ENCODE measurements around the gene TOP3A. TPM values are rescaled to one million over a fixed set of nuclear protein-coding genes. Genes with fewer than 3 reads are reported as not detected.
"Not testable (repeated sequence)": the region's sequence is repeated elsewhere in the genome, so short reads cannot be mapped to it uniquely, and the experiment has no call there.

The TOP3A gene
- total and polyA plus RNA-seq, 9 donors = 22.4 to 34.4 (median 26.3) TPM

GRCh38 chr17:18315562-18315922 lies 748 bp upstream of the TOP3A start:
- H3K4me1 ChIP-seq (ENCODE audit: control insufficient read depth, insufficient read depth, low read length) = peaks cover 49% of the 10 kb centered on the region
- peak overlapping the region; percentile 87 for H3K27ac ChIP-seq (ENCODE audit: low read length)
- peak; percentile 30 for DNase-seq
- H3K9me3 ChIP-seq (replicated peaks; ENCODE audit: control insufficient read depth, low read depth, low read length) = no peaks in the 10 kb centered on the region
- H3K27me3 ChIP-seq (ENCODE audit: control insufficient read depth, insufficient read depth, low read length) = no peaks in the 10 kb centered on the region
- WGBS (ENCODE audit: insufficient coverage) = 13% methylated on average over 11 of the region's 18 CpGs
- H3K36me3 ChIP-seq (ENCODE audit: control insufficient read depth, insufficient read depth, low read length) = peaks cover 54% of the 10 kb centered on the region
- H3K4me3 ChIP-seq (ENCODE audit: low read length) = peak overlapping the region; percentile 83

GRCh38 chr17:18314059-18314730 lies 599 bp downstream of the TOP3A start:
- Histone ChIP-seq H3K4me3 (ENCODE audit: low read length) (peak overlapping the region; percentile 83), H3K36me3 (ENCODE audit: control insufficient read depth, insufficient read depth, low read length) (peaks cover 48% of the 10 kb centered on the region), H3K4me1 (ENCODE audit: control insufficient read depth, insufficient read depth, low read length) (peaks cover 44% of the 10 kb centered on the region), H3K27me3 (ENCODE audit: control insufficient read depth, insufficient read depth, low read length) (no peaks in the 10 kb centered on the region), H3K27ac (ENCODE audit: low read length) (peak overlapping the region; percentile 87), H3K9me3 (replicated peaks; ENCODE audit: control insufficient read depth, low read depth, low read length) (no peaks in the 10 kb centered on the region)
- 0% methylated on average over 35 of the region's 39 CpGs for WGBS (ENCODE audit: insufficient coverage)
- peak; percentile 26 for DNase-seq

GRCh38 chr17:18309202-18309601 lies 5.6 kb downstream of the TOP3A start:
- WGBS (ENCODE audit: insufficient coverage) = 100% methylated on average over 1 of the region's 4 CpGs
- no peaks in the 10 kb centered on the region for H3K9me3 ChIP-seq (replicated peaks; ENCODE audit: control insufficient read depth, low read depth, low read length)
- no peak overlapping the region for H3K27ac ChIP-seq (ENCODE audit: low read length)
- H3K4me3 ChIP-seq (ENCODE audit: low read length) = no peak overlapping the region
- H3K4me1 ChIP-seq (ENCODE audit: control insufficient read depth, insufficient read depth, low read length) = peaks cover 12% of the 10 kb centered on the region
- H3K27me3 ChIP-seq (ENCODE audit: control insufficient read depth, insufficient read depth, low read length) = no peaks in the 10 kb centered on the region
- H3K36me3 ChIP-seq (ENCODE audit: control insufficient read depth, insufficient read depth, low read length) = peaks cover 46% of the 10 kb centered on the region
- DNase-seq = no peak

- H3K4me3 ChIP-seq (ENCODE audit: low read length) = not testable (repeated sequence)
Measured at GRCh38 chr17:18303206-18303605, 11.6 kb downstream of the TOP3A start.

GRCh38 chr17:18300725-18301480 lies 13.9 kb downstream of the TOP3A start:
- no peak for DNase-seq
- 86% methylated on average over 8 of the region's 8 CpGs for WGBS (ENCODE audit: insufficient coverage)
- no peaks in the 10 kb centered on the region for H3K9me3 ChIP-seq (replicated peaks; ENCODE audit: control insufficient read depth, low read depth, low read length)
- no peaks in the 10 kb centered on the region for H3K4me1 ChIP-seq (ENCODE audit: control insufficient read depth, insufficient read depth, low read length)
- no peaks in the 10 kb centered on the region for H3K27me3 ChIP-seq (ENCODE audit: control insufficient read depth, insufficient read depth, low read length)
- H3K27ac ChIP-seq (ENCODE audit: low read length) = no peak overlapping the region
- no peak overlapping the region for H3K4me3 ChIP-seq (ENCODE audit: low read length)
- peaks cover 48% of the 10 kb centered on the region for H3K36me3 ChIP-seq (ENCODE audit: control insufficient read depth, insufficient read depth, low read length)

More at GRCh38 chr17:18303206-18303605, 11.6 kb downstream of the TOP3A start:
- H3K9me3 ChIP-seq (replicated peaks; ENCODE audit: control insufficient read depth, low read depth, low read length); H3K27ac ChIP-seq (ENCODE audit: low read length); H3K27me3 ChIP-seq (ENCODE audit: control insufficient read depth, insufficient read depth, low read length); DNase-seq; H3K4me1 ChIP-seq (ENCODE audit: control insufficient read depth, insufficient read depth, low read length): not testable (repeated sequence)
- WGBS (ENCODE audit: insufficient coverage) = 46% methylated on average over 4 of the region's 13 CpGs
- H3K36me3 ChIP-seq (ENCODE audit: control insufficient read depth, insufficient read depth, low read length) = peaks cover 65% of the 10 kb centered on the region

- DNase-seq; H3K27me3 ChIP-seq (ENCODE audit: control insufficient read depth, insufficient read depth, low read length); H3K9me3 ChIP-seq (replicated peaks; ENCODE audit: control insufficient read depth, low read depth, low read length); H3K4me3 ChIP-seq (ENCODE audit: low read length); H3K4me1 ChIP-seq (ENCODE audit: control insufficient read depth, insufficient read depth, low read length); H3K27ac ChIP-seq (ENCODE audit: low read length): not testable (repeated sequence)
- H3K36me3 ChIP-seq (ENCODE audit: control insufficient read depth, insufficient read depth, low read length) = peaks cover 45% of the 10 kb centered on the region
- 94% methylated on average over 6 of the region's 30 CpGs for WGBS (ENCODE audit: insufficient coverage)
Measured at GRCh38 chr17:18298061-18298460, 16.7 kb downstream of the TOP3A start.

GRCh38 chr17:18291718-18292540 lies 22.9 kb downstream of the TOP3A start:
- Histone ChIP-seq H3K4me3 (ENCODE audit: low read length) (no peak overlapping the region), H3K27me3 (ENCODE audit: control insufficient read depth, insufficient read depth, low read length) (no peaks in the 10 kb centered on the region), H3K9me3 (replicated peaks; ENCODE audit: control insufficient read depth, low read depth, low read length) (no peaks in the 10 kb centered on the region), H3K36me3 (ENCODE audit: control insufficient read depth, insufficient read depth, low read length) (peaks cover 58% of the 10 kb centered on the region), H3K27ac (ENCODE audit: low read length) (no peak overlapping the region), H3K4me1 (ENCODE audit: control insufficient read depth, insufficient read depth, low read length) (no peaks in the 10 kb centered on the region)
- DNase-seq = no peak
- WGBS (ENCODE audit: insufficient coverage) = 65% methylated on average over 2 of the region's 15 CpGs

- no peak overlapping the region for H3K4me3 ChIP-seq (ENCODE audit: low read length)
- 98% methylated on average over 11 of the region's 11 CpGs for WGBS (ENCODE audit: insufficient coverage)
- H3K36me3 ChIP-seq (ENCODE audit: control insufficient read depth, insufficient read depth, low read length) = peaks cover 77% of the 10 kb centered on the region
Measured at GRCh38 chr17:18285296-18285695, 29.5 kb downstream of the TOP3A start.

GRCh38 chr17:18281788-18282187 lies 33.0 kb downstream of the TOP3A start:
- WGBS (ENCODE audit: insufficient coverage) = no CpG with 5 or more reads among the region's 6 CpGs
- DNase-seq = no peak
- Histone ChIP-seq H3K4me1 (ENCODE audit: control insufficient read depth, insufficient read depth, low read length) (peaks cover 7% of the 10 kb centered on the region), H3K9me3 (replicated peaks; ENCODE audit: control insufficient read depth, low read depth, low read length) (no peaks in the 10 kb centered on the region), H3K36me3 (ENCODE audit: control insufficient read depth, insufficient read depth, low read length) (peaks cover 77% of the 10 kb centered on the region), H3K27ac (ENCODE audit: low read length) (no peak overlapping the region), H3K27me3 (ENCODE audit: control insufficient read depth, insufficient read depth, low read length) (no peaks in the 10 kb centered on the region), H3K4me3 (ENCODE audit: low read length) (no peak overlapping the region)

More at GRCh38 chr17:18285296-18285695, 29.5 kb downstream of the TOP3A start:
- no peak overlapping the region for H3K27ac ChIP-seq (ENCODE audit: low read length)
- H3K27me3 ChIP-seq (ENCODE audit: control insufficient read depth, insufficient read depth, low read length) = no peaks in the 10 kb centered on the region
- DNase-seq = no peak
- no peaks in the 10 kb centered on the region for H3K4me1 ChIP-seq (ENCODE audit: control insufficient read depth, insufficient read depth, low read length)
- no peaks in the 10 kb centered on the region for H3K9me3 ChIP-seq (replicated peaks; ENCODE audit: control insufficient read depth, low read depth, low read length)

Measured in muscle of leg (tissue), 11 donors.